Aorta (tissue), 5 donors: ENCODE measurements around the gene NDUFS2. TPM values are rescaled to one million over a fixed set of nuclear protein-coding genes. Genes with fewer than 3 reads are reported as not detected.

Source experiments
- ATAC-seq: fragments of 200-7000 bp; cut with Tn5 transposase; one replicate; pipeline ENCODE4 v1.9.1; 2022; ENCODE audit warnings: moderate library complexity; ENCODE audit not compliant: low FRiP score
- DNase-seq, 2 donors: peaks; one replicate each; pipeline ENCODE4 v3.0.0-alpha.2; 2020
- H3K27ac ChIP-seq, 2 donors: one replicate each; pipeline ENCODE4 v1.5.1; 2013; ENCODE audit warnings: low read length in 2 of 2, mild to moderate bottlenecking in 2 of 2, moderate library complexity in 2 of 2, control low read depth in 1 of 2, inconsistent platforms in 1 of 2, low read depth in 1 of 2
- H3K27me3 ChIP-seq, 2 donors: one replicate each; pipeline ENCODE4 v1.6.1; 2013; ENCODE audit warnings: control low read depth in 1 of 2, low read length in 1 of 2, mild to moderate bottlenecking in 1 of 2, moderate library complexity in 1 of 2; ENCODE audit not compliant: insufficient read depth in 2 of 2, control insufficient read depth in 1 of 2
- H3K36me3 ChIP-seq, 2 donors: one replicate each; pipeline ENCODE4 v1.6.1; 2013; ENCODE audit warnings: control low read depth in 1 of 2, low read length in 1 of 2, mild to moderate bottlenecking in 1 of 2; ENCODE audit not compliant: insufficient read depth in 2 of 2, control insufficient read depth in 1 of 2
- H3K4me1 ChIP-seq, 2 donors: one replicate each; pipeline ENCODE4 v1.6.1; 2013; ENCODE audit warnings: low read length in 2 of 2, control low read depth in 1 of 2, mild to moderate bottlenecking in 1 of 2, moderate library complexity in 1 of 2; ENCODE audit not compliant: insufficient read depth in 2 of 2, control insufficient read depth in 1 of 2
- H3K4me3 ChIP-seq, 2 donors: one replicate each; pipeline ENCODE4 v1.5.1; 2013; ENCODE audit warnings: low read length in 2 of 2, control low read depth in 1 of 2, mild to moderate bottlenecking in 1 of 2
- H3K9me3 ChIP-seq: one replicate; pipeline ENCODE4 v1.6.1; 2013; ENCODE audit warnings: mild to moderate bottlenecking, low read length; ENCODE audit not compliant: control insufficient read depth
- WGBS, 2 donors: extraction: QIAGEN DNeasy Blood & Tissue Kit; methylation state at CpG; one replicate each; pipeline ENCODE4 v1.1.7; 2013; 5-methylcytosine and 5-hydroxymethylcytosine counted together
- intact Hi-C, 2 donors: fragments of 100-400 bp; cut with DNase I; formaldehyde crosslinking; loops; one replicate each; pipeline versions ENCODE4 v1.14.2 to v1.15.0; 2022
- polyA plus RNA-seq, 2 donors: library from polyadenylated mRNA; stranded (reverse); fragments of 200-250 nt; gene quantifications; one replicate each; pipeline ENCODE4 v1.2.3, GENCODE V29; 2013
- total RNA-seq, 2 donors: library from RNA; stranded (reverse); fragmentation: NEBNext Ultra II Directional; extraction: Animal tissue kit (Norgen Biotek cat#: 25700); gene quantifications; one replicate each; pipeline ENCODE4 v1.2.1, GENCODE V29; 2021
- donor health status: healthy with polysubstance abuse.
- donor health status: Bipolar disorder and iron deficiency.
- donor health status: DM: no; HTN: no; CAD: no.
- donor health status: DM: no; HTN: no; CAD: no.
- donor health status: DM: yes; HTN: yes; CAD: no.

The NDUFS2 gene
- total and polyA plus RNA-seq, 4 donors: 55.3 to 88.1 (median 63.8) TPM

GRCh38 chr1:161225534-161226319, 23.6 kb downstream of the NDUFS2 start, which contains the start of gene TOMM40L:
Gene TOMM40L (plus strand): TSS chr1:161226060. CDS start chr1:161226490, 430 bp downstream.
- intact Hi-C loops: loop anchor here (2.0 to 5.0 kb wide), 4 partner anchors 87 to 157 kb away; partner anchors contain the start of genes CFAP126 (in 2 of the 2) and SDHC (in 2 of the 2)
- Histone ChIP-seq H3K4me3 (peak within 1 kb of the TSS; percentile 47 to 85), H3K27ac (no peak within 1 kb of the TSS), H3K9me3 (no peaks in the 10 kb centered on the region), H3K4me1 (no peaks in the 10 kb centered on the region), H3K36me3 (peaks cover 0 to 2% of the 10 kb centered on the region in 2 donors), H3K27me3 (no peaks in the 10 kb centered on the region)
- DNase-seq (peak; percentile 91 to 95), ATAC-seq (peak; percentile 95)
- 13% methylated on average over 16 of the region's 16 CpGs for WGBS, 2 donors

- 13 to 23% methylated on average over 15 of the region's 15 CpGs for WGBS, 2 donors
- peak overlapping the region; percentile 47 to 85 for H3K4me3 ChIP-seq
- H3K36me3 ChIP-seq: peaks cover 0 to 2% of the 10 kb centered on the region in 2 donors
- ATAC-seq: no peak
- H3K9me3 ChIP-seq: no peaks in the 10 kb centered on the region
- no peak overlapping the region for H3K27ac ChIP-seq
- no peaks in the 10 kb centered on the region for H3K4me1 ChIP-seq
- no peaks in the 10 kb centered on the region for H3K27me3 ChIP-seq
- no peak for DNase-seq
- intact Hi-C loops: loop anchor here (2.0 to 5.0 kb wide), 4 partner anchors 86 to 156 kb away; partner anchors contain the start of genes CFAP126 (in 2 of the 2) and SDHC (in 2 of the 2)
Measured at GRCh38 chr1:161226320-161226711, 24.1 kb downstream of the NDUFS2 start.

GRCh38 chr1:161226759-161227158, 24.6 kb downstream of the NDUFS2 start:
- Histone ChIP-seq H3K27ac (no peak overlapping the region), H3K4me3 (peak overlapping the region in 1 of 2 donors; percentile 47), H3K27me3 (no peaks in the 10 kb centered on the region), H3K9me3 (no peaks in the 10 kb centered on the region), H3K4me1 (no peaks in the 10 kb centered on the region), H3K36me3 (peaks cover 0 to 2% of the 10 kb centered on the region in 2 donors)
- DNase-seq: peak in 1 of 2 donors; percentile 19
- 57 to 63% methylated on average over 3 of the region's 3 CpGs for WGBS, 2 donors
- ATAC-seq: no peak
- intact Hi-C loops: loop anchor here (2.0 to 5.0 kb wide), 4 partner anchors 86 to 156 kb away; partner anchors contain the start of genes CFAP126 (in 2 of the 2) and SDHC (in 2 of the 2)

- Histone ChIP-seq H3K4me1 (no peaks in the 10 kb centered on the region), H3K9me3 (no peaks in the 10 kb centered on the region), H3K36me3 (peaks cover 0 to 2% of the 10 kb centered on the region in 2 donors), H3K4me3 (no peak overlapping the region), H3K27ac (no peak overlapping the region), H3K27me3 (no peaks in the 10 kb centered on the region)
- peak; percentile 89 to 95 for DNase-seq
- peak; percentile 77 for ATAC-seq
- WGBS, 2 donors: 50 to 53% methylated on average over 11 of the region's 11 CpGs
- intact Hi-C loops: loop anchor here (2.0 to 5.0 kb wide), 4 partner anchors 85 to 155 kb away; partner anchors contain the start of genes CFAP126 (in 2 of the 2) and SDHC (in 2 of the 2)
Measured at GRCh38 chr1:161227196-161227871, 25.2 kb downstream of the NDUFS2 start.

- Histone ChIP-seq H3K4me1 (no peaks in the 10 kb centered on the region), H3K36me3 (peaks cover 0 to 2% of the 10 kb centered on the region in 2 donors), H3K27me3 (no peaks in the 10 kb centered on the region), H3K9me3 (no peaks in the 10 kb centered on the region), H3K27ac (no peak overlapping the region), H3K4me3 (no peak overlapping the region)
- WGBS, 2 donors: 94 to 98% methylated on average over 7 of the region's 7 CpGs
- intact Hi-C loops: loop anchor here (5.0 kb wide), 2 partner anchors 84 to 139 kb away; partner anchors contain the start of genes CFAP126 (in 2 of the 2) and SDHC (in 1 of the 2)
- ATAC-seq (no peak), DNase-seq (peak in 1 of 2 donors; percentile 49)
Measured at GRCh38 chr1:161228032-161228431, 25.9 kb downstream of the NDUFS2 start.

- intact Hi-C loops: loop anchor here (5.0 kb wide), 2 partner anchors 82 to 137 kb away; partner anchors contain the start of genes CFAP126 (in 2 of the 2) and SDHC (in 1 of the 2)
- ATAC-seq (no peak), DNase-seq (no peak)
- Histone ChIP-seq H3K27ac (no peak overlapping the region), H3K9me3 (no peaks in the 10 kb centered on the region), H3K36me3 (peaks cover 0 to 2% of the 10 kb centered on the region in 2 donors), H3K4me1 (no peaks in the 10 kb centered on the region), H3K4me3 (no peak overlapping the region), H3K27me3 (no peaks in the 10 kb centered on the region)
- 54 to 56% methylated on average over 3 of the region's 3 CpGs for WGBS, 2 donors
Measured at GRCh38 chr1:161229896-161230295, 27.7 kb downstream of the NDUFS2 start.

- Histone ChIP-seq H3K27me3 (no peaks in the 10 kb centered on the region), H3K4me1 (no peaks in the 10 kb centered on the region), H3K36me3 (peaks cover 0 to 2% of the 10 kb centered on the region in 2 donors), H3K27ac (no peak overlapping the region), H3K9me3 (no peaks in the 10 kb centered on the region), H3K4me3 (no peak overlapping the region)
- ATAC-seq: no peak
- WGBS, 2 donors: 93 to 97% methylated on average over 7 of the region's 7 CpGs
- no peak for DNase-seq
- intact Hi-C loops: no loop called here
Measured at GRCh38 chr1:161230762-161231161, 28.6 kb downstream of the NDUFS2 start.

GRCh38 chr1:161233102-161233501, 30.9 kb downstream of the NDUFS2 start:
- WGBS, 2 donors: 79% methylated on average over 9 of the region's 9 CpGs

More at GRCh38 chr1:161233102-161233501, 30.9 kb downstream of the NDUFS2 start:
- Histone ChIP-seq H3K36me3 (peaks cover 0 to 2% of the 10 kb centered on the region in 2 donors), H3K27ac (no peak overlapping the region), H3K4me1 (no peaks in the 10 kb centered on the region), H3K9me3 (no peaks in the 10 kb centered on the region), H3K4me3 (no peak overlapping the region), H3K27me3 (no peaks in the 10 kb centered on the region)
- ATAC-seq (no peak), DNase-seq (no peak)
- intact Hi-C loops: no loop called here
